CD4-positive, alpha-beta T cell treated with Interleukin-1 beta for 1 hour (primary cell): ENCODE results near the gene ACSL4.
"Not testable (repeated sequence)": the region's sequence is repeated elsewhere in the genome, so short reads cannot be mapped to it uniquely, and the experiment has no call there.

Experiments
- DNase-seq, 2 donors: peaks; one replicate each; pipeline ENCODE4 v3.0.0-alpha.2; 2020 to 2022

Gene ACSL4

DNA sequence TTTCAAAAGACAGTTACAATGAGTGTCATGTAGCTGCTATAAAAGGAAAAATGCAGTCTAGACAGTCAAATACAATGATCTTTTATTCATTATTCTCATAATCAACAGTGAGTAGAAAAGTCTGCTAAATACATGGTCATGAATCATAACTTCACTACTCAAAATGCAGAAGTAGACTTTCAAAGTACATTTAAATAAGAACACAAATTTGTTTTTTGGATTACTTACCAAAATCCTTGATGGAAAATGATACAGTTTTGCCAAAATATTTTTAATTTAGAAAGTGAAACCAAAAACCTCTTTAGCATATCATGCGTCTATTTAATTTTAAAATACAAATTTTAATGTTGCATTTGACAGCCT is 4.9 kb downstream of the ACSL4 start:
- DNase-seq, result no peak

DNA sequence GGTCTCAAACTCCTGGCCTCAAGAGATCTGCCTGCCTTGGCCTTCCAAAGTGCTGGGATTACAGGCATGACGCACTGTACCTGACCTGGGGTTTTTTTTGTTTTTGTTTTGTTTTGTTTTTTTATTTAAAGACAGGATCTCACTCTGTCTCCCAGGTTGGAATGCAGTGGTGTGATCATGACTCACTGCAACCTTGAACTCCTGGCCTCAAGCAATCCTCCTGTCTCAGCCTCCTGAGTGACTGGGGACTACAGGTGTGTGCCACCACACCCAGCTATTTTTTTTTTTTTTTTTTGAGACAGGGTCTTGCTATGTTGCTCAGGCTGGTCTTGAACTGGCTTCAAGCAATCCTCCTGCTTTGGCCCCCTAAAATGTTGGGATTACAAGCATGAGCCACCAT is 8.1 kb downstream of the ACSL4 start:
- not testable (repeated sequence) for DNase-seq

DNA sequence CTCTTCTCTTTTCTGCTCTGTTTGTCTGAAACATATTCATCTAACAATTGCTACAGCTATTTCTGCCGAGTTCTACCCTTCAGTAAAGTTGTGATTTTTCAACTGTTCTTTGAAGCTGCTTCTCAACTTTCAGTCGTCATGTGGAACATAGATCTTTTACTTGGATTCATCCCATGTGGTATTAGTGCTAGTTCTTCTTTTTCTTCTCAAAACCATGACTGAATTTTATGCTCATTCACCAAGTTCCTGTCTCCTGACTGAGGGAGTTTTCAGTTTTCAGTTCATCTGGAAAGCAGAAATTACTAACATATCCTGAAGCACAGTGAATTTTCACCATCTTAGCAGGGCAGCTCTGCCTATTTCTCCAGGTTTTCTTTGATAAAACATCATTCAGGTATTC is 12.1 kb downstream of the ACSL4 start:
- no peak for DNase-seq

DNA sequence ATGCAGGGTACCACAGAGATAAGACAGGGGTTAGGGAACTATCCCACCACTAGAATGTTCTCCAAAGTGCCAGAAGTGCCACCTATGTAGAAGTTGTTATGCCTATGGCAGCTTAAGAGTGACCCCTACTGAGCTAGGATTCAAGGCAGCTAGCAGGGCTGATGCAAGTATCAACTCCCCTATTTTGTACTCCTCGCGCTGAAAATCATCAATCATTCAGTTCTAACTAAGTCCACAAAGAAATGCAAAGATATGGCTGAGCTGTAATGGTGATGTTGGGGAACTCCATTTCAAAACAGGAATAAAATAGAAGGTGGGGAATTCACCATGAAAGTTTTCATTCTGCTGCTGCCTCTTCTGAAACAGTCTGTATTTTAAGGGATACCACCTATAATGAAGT is 13.8 kb downstream of the ACSL4 start:
- DNase-seq, result no peak

DNA sequence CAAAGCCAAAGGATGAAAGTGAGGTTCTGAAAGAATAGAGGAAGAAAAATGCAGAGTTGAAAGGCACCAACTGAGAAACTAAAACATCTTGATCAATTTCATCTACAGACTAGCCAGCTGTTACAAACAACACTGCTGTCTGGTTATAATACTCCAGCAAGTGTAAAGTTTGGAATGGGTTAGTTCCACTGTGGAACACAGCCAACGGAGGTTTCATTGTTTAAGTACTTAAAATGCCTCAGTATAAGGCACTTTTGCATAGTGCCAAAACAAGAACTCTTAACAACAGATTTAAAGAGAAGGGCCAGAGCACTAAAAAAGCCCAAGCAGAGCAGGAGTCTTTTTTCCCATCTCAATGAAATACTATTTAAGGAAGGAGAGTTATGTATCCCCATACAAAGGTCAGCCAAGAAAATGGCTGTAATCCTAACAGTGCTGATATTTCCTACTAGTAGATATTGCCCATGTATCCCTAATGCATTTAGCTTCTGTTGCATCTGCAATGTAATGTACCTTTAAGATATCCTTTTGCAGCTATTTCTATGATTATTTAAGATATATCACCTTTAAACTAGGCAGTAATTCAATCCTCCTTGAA is 16.5 kb downstream of the ACSL4 start:
- DNase-seq, result no peak

DNA sequence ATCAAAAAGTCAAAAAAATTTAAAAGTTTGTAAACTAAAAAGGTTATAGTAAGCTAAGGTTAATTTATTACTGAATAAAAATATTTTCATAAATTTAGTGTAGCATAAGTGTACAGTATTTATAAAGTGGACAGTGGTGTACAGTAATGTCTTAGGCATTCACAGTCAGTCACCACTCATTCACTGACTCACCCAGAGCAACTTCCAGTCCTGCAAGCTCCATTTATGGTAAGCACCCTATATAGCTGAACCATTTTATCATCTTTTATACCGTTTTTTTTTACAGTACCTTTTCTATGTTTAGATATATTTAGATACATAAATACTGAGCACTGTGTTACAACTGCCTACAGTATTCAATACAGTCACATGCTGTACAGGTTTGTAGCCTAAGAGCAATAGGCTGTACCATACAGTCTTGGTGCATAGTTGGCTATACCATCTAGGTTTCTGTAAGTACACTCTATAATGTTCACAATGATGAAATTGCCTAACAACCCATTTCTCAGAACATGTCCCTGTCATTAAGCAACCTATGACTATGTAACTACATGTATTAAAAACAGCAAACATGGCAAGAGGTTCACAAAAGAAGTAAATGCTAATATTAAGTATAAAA is 18.6 kb downstream of the ACSL4 start:
- no peak for DNase-seq

DNA sequence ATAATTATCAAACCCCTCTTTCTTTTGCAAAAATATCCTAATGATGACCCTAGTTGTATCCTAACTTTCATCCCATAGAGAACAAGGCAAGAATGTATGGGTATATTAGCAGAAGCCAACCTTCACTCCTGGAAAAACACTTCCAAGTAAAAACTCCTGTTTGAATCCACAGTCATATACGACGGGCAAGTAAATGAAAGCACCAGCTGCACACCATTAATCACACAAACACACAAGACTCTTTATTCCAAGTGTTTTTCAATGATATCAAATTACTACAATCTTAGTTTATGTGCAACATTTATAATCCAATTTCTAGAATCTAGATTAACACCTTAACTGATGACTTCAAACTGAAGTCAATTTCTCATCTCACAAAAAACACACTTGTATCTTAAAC is 22.9 kb downstream of the ACSL4 start:
- DNase-seq, result no peak

DNA sequence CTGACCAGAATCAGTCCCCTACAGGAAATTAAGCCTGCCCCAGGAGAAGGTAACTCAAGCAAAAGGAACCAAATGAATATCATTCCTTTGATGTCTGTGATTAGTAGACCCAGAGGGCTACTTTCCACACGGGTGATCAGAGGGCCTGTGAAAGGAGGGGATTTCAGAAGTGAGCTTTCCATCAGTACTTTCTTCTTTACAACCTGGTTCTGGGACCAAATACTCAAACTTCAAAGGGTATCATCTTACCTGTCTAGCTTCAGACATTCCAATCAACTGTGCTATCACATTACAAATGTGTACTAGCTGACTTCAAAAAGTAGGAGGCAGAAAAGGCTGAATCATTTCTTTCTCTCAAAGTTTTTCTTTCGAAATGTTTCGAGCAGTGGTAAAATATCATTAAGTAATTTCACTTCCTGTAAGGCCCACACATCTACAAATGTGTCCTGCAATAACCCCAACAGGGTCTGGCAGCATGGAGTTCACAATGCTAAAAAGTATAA is 23.9 kb downstream of the ACSL4 start:
- peak in 1 of 2 donors; percentile 19 for DNase-seq

DNA sequence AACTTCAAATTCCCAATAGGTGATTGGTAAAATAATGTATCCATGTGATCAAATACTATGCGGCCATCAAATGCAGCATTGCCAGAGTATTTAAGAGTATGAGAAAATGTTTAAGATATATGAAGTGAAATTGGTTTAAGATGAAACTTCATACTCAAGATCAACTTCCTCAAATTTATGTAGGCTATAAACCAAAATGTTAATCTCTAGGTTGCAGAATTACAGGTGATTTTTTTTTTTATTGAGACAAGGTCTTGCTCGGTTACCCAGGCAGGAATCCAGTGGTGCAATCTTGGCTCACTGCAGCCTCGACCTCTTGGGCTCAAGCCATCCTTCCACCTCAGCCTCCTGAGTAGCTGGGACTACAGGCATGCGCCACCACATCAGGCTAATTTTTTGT is 25.3 kb downstream of the ACSL4 start:
- DNase-seq, result no peak

DNA sequence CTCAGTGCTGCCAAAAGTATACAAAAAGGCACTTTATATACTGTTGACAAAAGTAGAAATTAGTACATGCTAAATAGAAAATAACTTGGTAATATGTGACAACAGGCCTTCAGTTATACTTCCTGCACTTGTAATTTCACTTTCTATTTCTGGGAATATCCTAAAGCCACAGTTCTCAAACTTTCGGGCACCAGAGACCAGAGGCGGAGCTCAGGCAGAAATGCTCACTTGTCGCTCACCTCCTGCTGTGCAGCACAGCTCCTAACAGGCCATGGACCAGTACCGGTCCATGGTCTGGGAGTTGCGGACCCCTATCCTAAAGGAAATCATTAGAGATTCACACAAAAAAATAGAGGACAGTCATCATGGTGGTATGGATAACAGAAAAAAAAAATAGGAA is 25.7 kb downstream of the ACSL4 start:
- DNase-seq, result no peak

DNA sequence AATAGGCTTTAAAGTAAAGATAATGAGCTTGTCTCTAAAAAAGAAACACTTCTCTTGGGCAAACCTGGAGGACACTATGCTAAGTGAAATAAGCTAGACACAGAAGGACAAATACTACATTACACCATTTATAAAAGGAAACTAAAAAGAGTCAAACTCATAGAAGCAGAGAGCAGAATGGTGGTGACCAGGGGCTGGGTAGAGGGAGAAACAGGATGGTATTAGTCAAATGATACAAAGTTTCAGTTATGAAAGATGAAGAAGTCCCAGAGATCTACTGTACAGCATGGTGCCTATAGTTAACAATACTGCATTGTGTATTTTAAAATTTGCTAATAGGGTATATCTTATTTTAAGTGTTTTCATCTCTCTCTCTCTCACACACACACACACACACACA is 28.5 kb downstream of the ACSL4 start:
- no peak for DNase-seq

DNA sequence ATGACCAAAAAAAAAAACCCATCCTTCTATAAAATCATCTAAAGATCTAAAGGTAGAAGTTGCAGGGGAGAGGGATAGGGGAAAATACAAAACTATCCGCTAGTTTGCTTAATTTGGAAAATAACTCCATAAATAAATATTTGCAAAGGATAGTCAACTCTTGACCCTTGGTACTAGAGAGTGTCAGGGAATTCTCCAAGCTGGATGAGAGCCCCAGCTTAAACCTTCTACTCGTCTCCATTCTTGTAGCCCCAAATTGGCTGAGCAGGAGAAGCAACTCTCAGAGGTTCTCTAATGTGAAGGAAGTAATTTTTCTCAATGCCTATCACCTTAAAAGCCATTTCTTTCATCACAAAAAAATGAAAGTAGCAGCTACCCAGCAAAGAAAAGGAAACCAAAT is 35.2 kb downstream of the ACSL4 start:
- peak in 1 of 2 donors; percentile 3 for DNase-seq

DNA sequence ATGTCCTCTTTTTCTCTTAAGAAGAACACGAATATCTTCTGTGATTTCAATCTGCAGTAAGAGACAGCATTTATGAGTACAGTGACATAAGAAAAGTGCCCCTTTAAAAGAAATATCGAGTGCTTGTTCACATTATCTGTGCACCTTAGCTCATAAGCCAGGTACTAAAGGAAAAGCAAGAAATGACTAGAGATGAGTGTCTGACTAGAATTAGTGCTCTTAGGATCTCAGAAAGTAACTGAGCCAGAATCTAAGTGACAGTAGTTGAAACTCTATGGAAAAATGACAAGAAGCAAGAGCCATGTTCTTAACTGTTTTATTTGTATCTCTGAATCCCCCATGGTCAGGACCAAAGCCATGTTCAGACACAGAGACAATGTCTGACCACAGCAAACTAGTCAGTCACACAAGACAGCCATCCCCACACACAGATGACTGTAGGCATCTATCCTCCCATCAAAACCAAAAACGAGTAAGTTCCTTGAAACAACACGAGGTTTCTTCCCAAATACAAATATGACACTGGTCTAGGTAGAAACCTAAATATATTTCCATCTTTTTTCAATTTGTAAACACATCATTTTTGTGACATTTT is 36.8 kb downstream of the ACSL4 start:
- DNase-seq, result no peak

DNA sequence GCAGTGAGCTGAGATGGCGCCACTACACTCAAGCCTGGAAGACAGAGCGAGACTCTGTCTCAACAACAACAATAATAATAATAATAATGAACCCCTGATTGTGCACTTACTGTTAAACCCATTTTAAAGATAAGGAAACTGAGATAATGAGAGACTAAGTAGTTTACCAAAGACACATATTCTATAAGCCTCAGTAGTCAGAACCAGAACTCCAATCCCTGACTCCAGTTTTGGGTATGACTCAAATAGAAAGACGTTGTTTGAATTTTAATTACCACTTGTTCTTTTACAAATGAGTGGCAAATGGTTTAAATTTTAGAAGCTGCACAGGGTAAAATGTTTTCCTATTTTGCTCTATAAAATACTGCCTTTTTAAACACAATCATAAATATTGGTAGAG is 37.4 kb downstream of the ACSL4 start:
- DNase-seq, result no peak

DNA sequence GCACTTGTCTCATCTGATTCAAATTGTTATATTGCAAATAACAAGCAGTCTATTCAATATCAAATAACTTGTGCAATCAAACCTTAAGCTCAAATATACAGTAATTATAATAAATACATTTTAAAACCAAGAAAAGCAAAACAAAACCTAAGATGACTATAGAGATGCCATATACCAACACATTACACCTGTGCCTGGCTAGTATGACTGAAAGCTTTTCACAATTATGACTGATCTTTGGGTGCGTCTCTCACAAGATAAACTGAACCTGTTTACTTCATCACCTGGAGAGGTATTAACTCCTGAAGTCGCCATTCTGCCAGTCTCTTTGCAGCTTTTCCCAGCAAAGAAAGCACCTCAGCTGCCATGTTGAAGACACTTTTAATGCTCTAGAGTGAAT is 41.3 kb downstream of the ACSL4 start:
- no peak for DNase-seq

DNA sequence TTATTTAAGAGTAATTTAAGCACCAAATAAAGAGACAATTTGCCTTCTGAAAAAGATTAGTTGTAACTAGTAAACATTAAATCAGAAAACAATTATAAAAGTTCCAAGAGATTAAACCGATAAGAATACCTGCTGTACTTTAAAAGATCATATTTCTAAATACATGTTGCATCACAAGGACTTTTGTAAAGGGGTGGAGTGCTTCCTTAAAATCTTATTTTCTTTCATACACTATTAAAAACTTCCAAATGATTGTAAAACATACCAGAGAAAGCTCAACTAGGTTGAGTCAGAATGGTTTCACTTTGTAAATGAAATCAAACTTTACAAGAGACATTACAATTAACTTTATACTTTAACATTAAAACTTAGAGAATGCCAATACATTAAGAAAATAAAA is 41.8 kb downstream of the ACSL4 start:
- DNase-seq, result no peak

DNA sequence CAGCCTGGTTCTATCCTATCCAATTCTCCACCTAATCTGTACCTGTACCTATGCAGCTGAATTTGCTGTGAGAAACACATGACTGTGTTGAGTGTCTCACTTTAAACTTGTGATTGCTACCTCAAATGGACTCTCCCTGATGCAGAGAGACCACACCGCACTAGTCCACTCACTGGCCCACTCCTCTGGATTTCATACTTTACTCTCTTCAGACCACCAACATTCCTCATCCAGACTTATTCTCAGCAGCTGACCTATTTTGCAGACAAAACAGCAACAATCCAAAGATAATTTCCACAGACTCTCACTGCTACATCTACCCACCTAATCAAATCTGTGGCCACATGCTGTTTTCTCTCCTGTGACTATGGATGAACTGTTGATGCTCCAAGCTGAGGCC is 45.2 kb downstream of the ACSL4 start:
- DNase-seq, result no peak

DNA sequence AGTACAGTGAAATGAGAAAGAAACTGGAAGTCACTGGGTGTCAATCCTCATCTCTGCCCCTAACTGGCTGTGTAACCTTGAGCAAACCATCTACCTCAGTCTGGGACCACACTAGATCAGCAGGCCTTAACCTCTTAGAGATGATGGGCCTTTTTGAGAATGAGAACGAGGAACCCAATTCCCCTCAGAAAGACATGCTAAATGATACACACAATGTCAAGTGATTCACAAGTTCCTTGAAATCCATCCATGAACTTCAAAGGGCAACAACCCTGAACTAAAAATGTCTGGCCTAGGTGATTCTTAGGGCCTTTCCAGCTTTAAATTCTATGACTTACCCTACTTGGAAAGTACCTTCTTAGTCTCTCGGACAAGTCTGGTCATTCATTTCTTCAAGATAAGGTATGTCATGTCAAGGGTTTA is 47.4 kb downstream of the ACSL4 start:
- DNase-seq, result no peak

DNA sequence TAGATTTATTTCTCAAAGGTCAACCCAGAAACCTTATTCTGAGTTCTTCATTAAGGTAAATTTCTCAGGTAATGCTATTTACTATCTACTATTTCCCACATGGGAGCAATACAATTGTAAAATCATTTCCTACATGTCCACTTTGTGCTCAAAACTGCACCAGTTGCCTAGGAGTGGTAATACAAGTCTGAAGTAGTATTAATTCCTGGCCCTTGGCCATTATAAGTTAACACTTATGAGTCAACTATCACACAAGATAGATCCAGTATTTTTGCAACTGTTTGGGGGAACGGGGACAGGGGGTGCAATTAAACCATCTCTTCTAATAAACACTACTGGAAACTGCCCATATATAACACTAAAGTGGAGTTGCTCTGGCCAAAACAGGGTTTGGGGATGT is 48.9 kb downstream of the ACSL4 start:
- DNase-seq, result no peak

DNA sequence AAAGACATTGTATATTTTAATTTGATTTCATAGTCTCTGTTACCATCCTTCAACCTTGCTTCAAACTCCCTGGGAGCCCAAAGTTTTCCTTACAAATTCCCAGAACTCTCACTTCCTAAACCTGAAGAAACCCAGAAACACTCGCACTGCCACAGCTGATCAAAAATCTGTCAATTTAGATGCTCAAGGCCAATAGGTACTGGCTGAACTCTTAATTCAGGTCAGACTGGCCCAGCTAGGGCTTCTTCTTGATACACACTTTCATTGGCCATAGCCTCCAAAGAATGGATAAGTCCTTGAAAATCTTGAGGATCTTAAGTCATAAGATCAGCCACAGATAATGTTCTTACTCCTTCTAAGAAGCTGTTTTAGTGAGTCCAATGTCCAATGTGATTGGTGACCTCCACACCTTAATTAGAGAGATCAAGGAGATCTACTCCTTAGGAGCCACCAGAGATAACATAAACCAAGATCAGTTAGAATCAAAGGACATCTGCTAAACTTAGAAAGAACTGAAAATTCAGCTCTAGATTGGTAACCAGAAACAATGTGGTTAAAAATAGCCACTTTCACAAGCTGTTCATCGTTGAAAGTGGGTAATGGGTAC is 51.5 kb downstream of the ACSL4 start:
- DNase-seq, result no peak

DNA sequence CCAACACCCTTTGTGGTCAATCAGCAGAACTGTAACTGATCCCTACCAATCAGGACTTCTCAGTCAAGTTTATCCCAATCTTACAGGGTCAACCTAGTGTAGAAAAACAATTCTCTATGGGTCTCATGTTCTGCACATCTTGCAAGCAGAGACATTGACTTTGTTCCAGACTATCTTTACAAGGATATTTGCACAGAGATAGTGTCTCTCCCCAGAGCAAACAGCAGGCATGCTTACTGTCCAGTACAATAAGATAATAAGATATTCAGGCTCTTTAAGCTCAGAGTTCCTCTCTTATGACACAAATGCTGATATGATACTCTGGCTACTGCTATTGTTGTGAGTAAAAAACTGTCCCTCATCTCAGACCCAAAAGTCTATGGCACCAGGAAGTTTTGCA is 53.2 kb downstream of the ACSL4 start:
- DNase-seq, result no peak

DNA sequence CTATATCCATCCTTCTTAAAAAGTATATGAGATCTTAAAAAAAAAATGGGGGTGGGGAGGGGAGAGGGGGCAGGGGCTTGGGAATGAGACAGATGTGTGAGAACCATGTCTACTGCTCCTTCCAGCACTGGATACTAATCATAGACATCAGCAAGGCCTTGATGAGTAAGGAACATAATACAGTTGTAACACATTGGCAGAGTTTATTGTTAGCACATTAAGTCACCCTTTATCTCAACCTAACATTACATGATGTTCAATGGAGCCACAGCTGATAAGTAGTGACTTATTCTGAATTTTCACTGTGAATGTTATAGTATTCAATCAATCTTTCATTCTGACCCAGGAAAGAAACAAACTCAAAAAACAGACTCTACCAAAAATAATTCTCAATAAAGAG is 60.8 kb downstream of the ACSL4 start:
- DNase-seq, result no peak

DNA sequence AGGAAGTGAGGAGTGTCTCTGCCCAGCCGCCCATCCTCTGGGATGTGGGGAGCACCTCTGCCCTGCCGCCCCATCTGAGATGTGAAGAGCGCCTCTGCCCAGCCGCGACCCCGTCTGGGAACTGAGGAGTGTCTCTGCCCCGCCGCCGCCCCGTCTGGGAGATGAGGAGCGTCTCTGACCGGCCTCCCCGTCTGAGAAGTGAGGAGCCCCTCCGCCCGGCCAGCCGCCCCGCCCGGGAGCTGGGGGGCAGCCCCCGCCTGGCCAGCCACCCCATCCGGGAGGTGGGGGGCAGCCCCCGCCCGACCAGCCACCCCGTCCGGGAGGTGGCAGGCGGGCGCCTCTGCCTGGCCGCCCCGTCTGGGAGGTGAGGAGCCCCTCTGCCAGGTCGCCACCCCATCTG is 61.9 kb downstream of the ACSL4 start:
- DNase-seq, result not testable (repeated sequence)

DNA sequence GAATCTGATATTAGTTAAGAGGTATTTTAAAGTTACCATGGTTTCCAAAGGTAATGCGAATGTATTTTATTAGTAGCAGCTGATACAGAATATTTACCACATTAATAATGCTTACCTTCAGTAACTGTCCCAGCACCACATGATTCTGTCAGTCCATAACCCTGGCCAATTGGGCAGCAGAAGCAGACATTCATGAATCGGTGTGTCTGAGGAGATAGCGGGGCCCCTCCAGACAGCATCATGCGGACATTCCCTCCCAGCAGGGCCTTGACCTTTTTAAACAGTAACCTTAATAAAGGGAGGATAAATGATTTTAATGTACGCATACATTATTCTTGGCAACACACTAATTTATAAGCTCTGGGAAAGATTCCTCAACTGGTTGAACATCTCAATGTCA is 65.1 kb downstream of the ACSL4 start:
- no peak for DNase-seq
